Myocyte (in vitro differentiated cells): ENCODE data around the gene DYNLL2. TPM values are rescaled to one million over a fixed set of nuclear protein-coding genes. Genes with fewer than 3 reads are reported as not detected.

Experiments used
- total RNA-seq: library from RNA; depleted of rRNA; stranded (reverse); fragments of >200 nt; gene quantifications from 2 replicates; pipeline ENCODE4 v1.2.3, GENCODE V29; 2014

Gene DYNLL2
- total RNA-seq, 1 donor from 2014 or later = 10.1 TPM

Other genes with a start within 250 kb of the DYNLL2 start
- gene MRPS23, start 233.4 kb upstream of the DYNLL2 start, total RNA-seq = 23.3 and 27.3 TPM in 2 replicates
- gene CUEDC1, start 128.0 kb upstream of the DYNLL2 start, total RNA-seq = 49.7 and 51.7 TPM in 2 replicates
- 49.2 and 57.7 TPM in 2 replicates for gene VEZF1, start 95.2 kb upstream of the DYNLL2 start, total RNA-seq
- gene SRSF1, start 76.2 kb upstream of the DYNLL2 start, total RNA-seq = 180 and 183 TPM in 2 replicates
- gene OR4D1, start 65.0 kb downstream of the DYNLL2 start, total RNA-seq = not detected in 2 replicates
- not detected in 2 replicates for gene OR4D2, start 83.6 kb downstream of the DYNLL2 start, total RNA-seq
- gene EPX, start 109.3 kb downstream of the DYNLL2 start, total RNA-seq = not detected in 2 replicates
- 8.4 and 12.3 TPM in 2 replicates for gene MKS1, start 135.8 kb downstream of the DYNLL2 start, total RNA-seq
- gene LPO, start 155.2 kb downstream of the DYNLL2 start, total RNA-seq = not detected in 2 replicates
- 0.05 TPM in 2 replicates for gene MPO, start 197.5 kb downstream of the DYNLL2 start, total RNA-seq
- 0.16 TPM in 1 of 2 replicates, not detected in the other for gene TSPOAP1, start 245.4 kb downstream of the DYNLL2 start, total RNA-seq